Caco-2 (cell line): ENCODE results near the gene TBKBP1. TPM values are rescaled to one million over a fixed set of nuclear protein-coding genes. Genes with fewer than 3 reads are reported as not detected.

Source experiments
- BruUV-seq: library from RNA; stranded (reverse); fragments of 400-500 nt; replicated peaks from 2 replicates; lab custom pipeline; 2021; lab: Mats Ljungman, UMichigan
- CTCF ChIA-PET: fragments of 300-600 bp; sonication (Branson Sonifier 250); formaldehyde crosslinking; loops from one replicate; lab custom pipeline; 2022; ENCODE audit warnings: antibody characterized with exemption; lab: Charles Lee
- POLR2A ChIA-PET: fragments of 300-600 bp; sonication (Branson Sonifier 250); formaldehyde crosslinking; loops from one replicate; lab custom pipeline; 2022; ENCODE audit warnings: antibody characterized with exemption; lab: Charles Lee
- DNase-seq, 2 experiments: peaks; one replicate each; pipeline versions ENCODE4 v3.0.0 to v3.0.0-alpha.2; 2020 to 2022
- H3K27me3 ChIP-seq: replicated peaks from 2 replicates; pipeline ENCODE4 v1.6.0; 2011; ENCODE audit warnings: low read length; ENCODE audit not compliant: control insufficient read depth, insufficient read depth
- H3K36me3 ChIP-seq: 2 replicates; pipeline ENCODE4 v1.5.1; 2011; ENCODE audit warnings: low read length; ENCODE audit not compliant: control insufficient read depth, insufficient read depth
- H3K4me1 ChIP-seq: fragments of 250-450 bp; sonication (Bioruptor Pico); 2 replicates; pipeline ENCODE4 v1.5.1; 2020; ENCODE audit warnings: mild to moderate bottlenecking
- H3K4me3 ChIP-seq: 2 replicates; pipeline ENCODE4 v1.5.1; 2011; ENCODE audit warnings: low read depth, mild to moderate bottlenecking, control low read depth, low read length
- H3K9me3 ChIP-seq: fragments of 250-450 bp; sonication (Bioruptor Pico); 2 replicates; pipeline ENCODE4 v1.5.1; 2020; ENCODE audit warnings: mild to moderate bottlenecking, moderate library complexity
- H3K27ac Mint-ChIP-seq: one replicate; pipeline ENCODE4 v1.8.0; 2022; ENCODE audit warnings: mixed read lengths; ENCODE audit not compliant: unreplicated experiment
- H3K27me3 Mint-ChIP-seq: one replicate; pipeline ENCODE4 v1.8.0; 2022; ENCODE audit warnings: mixed read lengths; ENCODE audit not compliant: insufficient read depth, unreplicated experiment
- H3K36me3 Mint-ChIP-seq: one replicate; pipeline ENCODE4 v1.8.0; 2022; ENCODE audit warnings: mild to moderate bottlenecking, mixed read lengths; ENCODE audit not compliant: insufficient read depth, unreplicated experiment
- H3K4me1 Mint-ChIP-seq: one replicate; pipeline ENCODE4 v1.8.0; 2022; ENCODE audit warnings: low read depth, mixed read lengths; ENCODE audit not compliant: unreplicated experiment
- H3K4me3 Mint-ChIP-seq: one replicate; pipeline ENCODE4 v1.8.0; 2022; ENCODE audit warnings: mild to moderate bottlenecking, moderate library complexity, mixed read lengths; ENCODE audit not compliant: unreplicated experiment
- H3K9me3 Mint-ChIP-seq: one replicate; pipeline ENCODE4 v1.8.0; 2022; ENCODE audit warnings: mixed read lengths; ENCODE audit not compliant: unreplicated experiment
- intact Hi-C: fragments of 100-400 bp; cut with micrococcal nuclease; formaldehyde crosslinking; loops from one replicate; pipeline ENCODE4 v1.10.0; 2022; ENCODE audit not compliant: unreplicated experiment
- total RNA-seq: library from RNA; stranded (reverse); gene quantifications from 2 replicates; pipeline ENCODE4 v1.2.3, GENCODE V29; 2022
- TF ChIP-seq, protein P1 (sequence below), 2 experiments: fragments of 200-600 bp in 1 of 2; IDR thresholded peaks; 1 replicate in 1 of 2; 2 replicates in 1 of 2; pipeline versions ENCODE4 v1.5.1 to v1.8.0; 2011 to 2022; ENCODE audit warnings: antibody characterized with exemption in 1 of 2, control low read depth in 1 of 2, inconsistent platforms in 1 of 2, low read depth in 1 of 2, low read length in 1 of 2, mild to moderate bottlenecking in 1 of 2, moderate library complexity in 1 of 2; ENCODE audit not compliant: insufficient read depth in 1 of 2, severe bottlenecking in 1 of 2, unreplicated experiment in 1 of 2

TBKBP1 gene
- total RNA-seq, 1 experiment from 2014 or later = 27.4 TPM

DNA sequence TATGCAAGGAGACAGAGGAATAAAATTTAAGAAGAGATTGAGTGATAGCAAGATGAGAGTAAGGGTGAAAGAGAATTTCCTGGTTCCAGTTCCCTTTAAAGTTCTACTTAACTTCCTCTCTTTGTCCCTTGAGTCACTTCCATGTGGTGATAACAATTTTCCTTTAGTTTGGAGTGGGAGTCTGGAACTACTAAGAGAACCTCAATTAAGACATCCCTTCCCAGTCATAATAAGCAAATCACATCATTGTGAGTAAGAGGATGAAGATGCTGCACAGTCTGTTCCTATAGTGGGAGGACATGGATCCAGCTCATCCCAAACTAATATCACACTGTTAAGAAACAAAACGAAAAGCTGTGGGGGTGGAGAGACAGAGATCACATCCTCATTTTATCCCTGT is 63.4 kb downstream of the TBKBP1 start:
- Mint-ChIP-seq H3K4me3 (no peak overlapping the region), H3K9me3 (peaks cover 16% of the 10 kb centered on the region), H3K4me1 (no peaks in the 10 kb centered on the region), H3K36me3 (no peaks in the 10 kb centered on the region), H3K27me3 (peaks cover 18% of the 10 kb centered on the region), H3K27ac (no peak overlapping the region)
- DNase-seq = no peak
- POLR2A ChIA-PET = no interaction called here
- TF ChIP-seq, protein P1, sequence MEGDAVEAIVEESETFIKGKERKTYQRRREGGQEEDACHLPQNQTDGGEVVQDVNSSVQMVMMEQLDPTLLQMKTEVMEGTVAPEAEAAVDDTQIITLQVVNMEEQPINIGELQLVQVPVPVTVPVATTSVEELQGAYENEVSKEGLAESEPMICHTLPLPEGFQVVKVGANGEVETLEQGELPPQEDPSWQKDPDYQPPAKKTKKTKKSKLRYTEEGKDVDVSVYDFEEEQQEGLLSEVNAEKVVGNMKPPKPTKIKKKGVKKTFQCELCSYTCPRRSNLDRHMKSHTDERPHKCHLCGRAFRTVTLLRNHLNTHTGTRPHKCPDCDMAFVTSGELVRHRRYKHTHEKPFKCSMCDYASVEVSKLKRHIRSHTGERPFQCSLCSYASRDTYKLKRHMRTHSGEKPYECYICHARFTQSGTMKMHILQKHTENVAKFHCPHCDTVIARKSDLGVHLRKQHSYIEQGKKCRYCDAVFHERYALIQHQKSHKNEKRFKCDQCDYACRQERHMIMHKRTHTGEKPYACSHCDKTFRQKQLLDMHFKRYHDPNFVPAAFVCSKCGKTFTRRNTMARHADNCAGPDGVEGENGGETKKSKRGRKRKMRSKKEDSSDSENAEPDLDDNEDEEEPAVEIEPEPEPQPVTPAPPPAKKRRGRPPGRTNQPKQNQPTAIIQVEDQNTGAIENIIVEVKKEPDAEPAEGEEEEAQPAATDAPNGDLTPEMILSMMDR (IDR thresholded peaks at IDR 0.05; ENCODE audit: insufficient read depth in 1 of 2, low read depth in 1 of 2, low read length in 1 of 2, severe bottlenecking in 1 of 2, unreplicated experiment in 1 of 2) = no peak
- CTCF ChIA-PET = no interaction called here
- peaks cover 13% of the 10 kb centered on the region for H3K9me3 ChIP-seq
- intact Hi-C loops = no loop called here
- H3K4me1 ChIP-seq = no peaks in the 10 kb centered on the region
- no TSS peak for BruUV-seq
- no peak overlapping the region for H3K4me3 ChIP-seq
- H3K36me3 ChIP-seq = no peaks in the 10 kb centered on the region
- H3K27me3 ChIP-seq = no peaks in the 10 kb centered on the region

DNA sequence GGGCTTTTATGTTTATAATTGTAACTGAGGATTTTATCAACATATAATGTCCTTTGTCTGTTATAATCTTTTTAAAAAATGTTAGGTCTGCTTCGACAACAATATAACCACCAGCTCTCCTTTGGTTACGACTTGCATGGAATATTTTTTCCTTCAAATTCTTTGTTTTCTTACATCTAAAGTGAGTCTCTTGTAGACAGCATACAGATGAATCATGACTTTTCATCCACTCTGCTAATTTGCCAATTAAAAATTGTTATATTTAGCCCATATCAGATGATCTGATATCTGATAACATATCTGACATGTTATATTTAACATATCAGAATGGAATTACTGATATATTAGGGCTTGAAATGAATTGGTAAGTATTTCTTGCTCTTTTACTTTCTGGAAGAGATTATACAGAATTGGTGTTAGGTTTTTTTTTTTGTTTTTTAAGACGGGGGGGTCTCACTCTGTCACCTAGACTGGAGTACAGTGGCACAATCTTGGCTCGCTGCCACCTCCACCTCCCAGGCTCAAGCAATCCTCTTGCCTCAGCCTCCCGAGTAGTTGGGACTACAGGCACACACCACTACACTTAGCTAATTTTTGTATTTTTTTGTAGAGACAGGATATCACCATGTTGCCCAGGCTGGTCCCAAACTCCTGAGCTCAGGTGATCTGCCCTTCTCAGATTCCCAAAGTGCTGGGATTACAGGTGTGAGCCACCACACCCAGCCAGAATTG is 66.6 kb downstream of the TBKBP1 start:
- no peaks in the 10 kb centered on the region for H3K27me3 ChIP-seq
- intact Hi-C loops = no loop called here
- Mint-ChIP-seq H3K36me3 (no peaks in the 10 kb centered on the region), H3K27ac (no peak overlapping the region), H3K4me3 (no peak overlapping the region), H3K9me3 (peaks cover 25% of the 10 kb centered on the region), H3K27me3 (peaks cover 16% of the 10 kb centered on the region), H3K4me1 (no peaks in the 10 kb centered on the region)
- TF ChIP-seq, protein P1 (IDR thresholded peaks at IDR 0.05; ENCODE audit: insufficient read depth in 1 of 2, low read depth in 1 of 2, low read length in 1 of 2, severe bottlenecking in 1 of 2, unreplicated experiment in 1 of 2) = no peak
- POLR2A ChIA-PET = no interaction called here
- no peaks in the 10 kb centered on the region for H3K36me3 ChIP-seq
- CTCF ChIA-PET = interaction anchor here (0.6 to 0.7 kb wide), 4 partner anchors 31 to 57 kb away, joined by 3 to 5 read pairs (median 4); no protein-coding TSS in a partner anchor
- no TSS peak for BruUV-seq
- H3K9me3 ChIP-seq = peaks cover 18% of the 10 kb centered on the region
- H3K4me1 ChIP-seq = no peaks in the 10 kb centered on the region
- H3K4me3 ChIP-seq = no peak overlapping the region
- no peak for DNase-seq

Other genes starting within 250 kb of the TBKBP1 start
- gene NPEPPS, start 163.1 kb upstream of the TBKBP1 start, total RNA-seq = 139 and 155 TPM in 2 replicates
- 967 and 1,072 TPM in 2 replicates for gene KPNB1, start 44.2 kb upstream of the TBKBP1 start, total RNA-seq
- gene TBX21, start 39.1 kb downstream of the TBKBP1 start, total RNA-seq = not detected in 2 replicates
- gene OSBPL7, start 127.6 kb downstream of the TBKBP1 start, total RNA-seq = 46.8 and 48.3 TPM in 2 replicates
- gene MRPL10, start 137.4 kb downstream of the TBKBP1 start, total RNA-seq = 159 and 162 TPM in 2 replicates
- gene LRRC46, start 137.5 kb downstream of the TBKBP1 start, total RNA-seq = 1.4 and 2.3 TPM in 2 replicates
- gene SCRN2, start 147.1 kb downstream of the TBKBP1 start, total RNA-seq = 73.6 and 80.8 TPM in 2 replicates
- gene SP6, start 157.0 kb downstream of the TBKBP1 start, total RNA-seq = 20.6 and 25.0 TPM in 2 replicates
- 24.8 and 25.2 TPM in 2 replicates for gene SP2, start 202.1 kb downstream of the TBKBP1 start, total RNA-seq
- gene PNPO, start 247.4 kb downstream of the TBKBP1 start, total RNA-seq = 110 and 118 TPM in 2 replicates